IMR-90 (cell line): ENCODE results near the gene CD151. TPM values are rescaled to one million over a fixed set of nuclear protein-coding genes. Genes with fewer than 3 reads are reported as not detected.

Source experiments
- USF2 ChIP-seq: fragments of 150-350 bp; IDR thresholded peaks from 2 replicates; pipeline ENCODE4 v1.6.1; 2017; ENCODE audit warnings: mild to moderate bottlenecking, antibody characterized with exemption, low read length, low read depth
- polyA plus RNA-seq, 3 experiments: library from polyadenylated mRNA; depleted of rRNA; stranded (reverse); fragments of >200 nt; gene quantifications; 2 replicates each; pipeline ENCODE4 v1.2.3, GENCODE V29; 2012; ENCODE audit warnings: low replicate concordance in 1 of 3
- total RNA-seq: library from RNA; depleted of rRNA; stranded (reverse); fragments of >200 nt; gene quantifications from 2 replicates; pipeline ENCODE4 v1.2.3, GENCODE V29; 2012

The CD151 gene
- total and polyA plus RNA-seq, 2 of the 4 experiments (the other 2 are of a cell fraction) = 1,150 to 1,267 TPM

- no peak for TF ChIP-seq USF2
Observed at GRCh38 chr11:820655-821511, 11.9 kb upstream of the CD151 start (continued).
